Measurements from ENCODE around the gene ECHS1.
"Not testable (repeated sequence)": the region's sequence is repeated elsewhere in the genome, so short reads cannot be mapped to it uniquely, and the experiment has no call there.

The ECHS1 gene

DNA sequence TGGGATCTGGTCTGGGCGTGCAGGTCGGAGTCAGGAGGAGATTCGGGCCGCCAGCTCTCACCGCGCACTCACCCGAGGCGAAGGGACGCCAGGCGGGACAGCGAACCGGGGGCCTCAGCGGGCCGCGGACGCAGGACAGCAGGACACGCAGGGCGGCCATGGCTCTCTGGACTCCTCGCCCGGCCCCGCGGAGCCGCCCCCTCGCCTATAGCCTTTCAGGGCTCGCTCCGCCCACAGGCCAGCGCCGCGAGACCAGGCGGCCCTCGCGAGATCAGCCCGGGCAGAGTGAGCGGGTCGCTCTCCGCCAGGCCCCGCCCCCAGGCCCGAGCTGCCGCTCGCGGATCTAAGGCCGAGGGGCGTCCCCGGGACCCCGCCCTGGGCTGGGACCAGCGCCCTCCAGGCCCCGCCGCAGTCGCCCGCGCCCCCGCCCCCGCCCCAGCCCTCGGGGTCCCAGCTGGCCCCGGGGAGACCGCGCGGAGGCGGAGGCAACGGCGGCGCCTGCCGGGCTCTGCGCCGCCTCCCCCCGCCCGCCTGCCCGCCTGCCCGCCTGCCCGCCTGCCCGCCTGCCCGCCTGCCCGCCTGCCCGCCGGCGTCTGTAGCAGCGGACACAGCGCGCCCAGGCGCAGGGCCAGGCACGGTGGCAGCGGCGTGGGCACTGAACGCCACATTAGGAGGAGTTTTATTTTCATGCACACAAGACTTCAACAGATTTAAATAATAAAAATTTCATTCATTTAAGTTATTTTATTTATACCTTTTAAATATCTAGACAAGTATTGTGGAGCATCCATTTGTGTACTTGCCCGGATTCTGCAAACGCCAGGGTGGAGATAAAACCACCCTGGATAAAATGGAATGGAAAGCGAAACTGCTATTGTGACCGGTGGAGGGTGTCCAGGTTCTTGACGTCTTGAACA is at the start of gene ECHS1:
ECHS1 (minus strand) TSS at position 181 of the 917 bp plus-strand sequence; CDS start at position 160, 21 bp downstream.
- peak; percentile 78 for DNase-seq (ENCODE audit: low read depth)

DNA sequence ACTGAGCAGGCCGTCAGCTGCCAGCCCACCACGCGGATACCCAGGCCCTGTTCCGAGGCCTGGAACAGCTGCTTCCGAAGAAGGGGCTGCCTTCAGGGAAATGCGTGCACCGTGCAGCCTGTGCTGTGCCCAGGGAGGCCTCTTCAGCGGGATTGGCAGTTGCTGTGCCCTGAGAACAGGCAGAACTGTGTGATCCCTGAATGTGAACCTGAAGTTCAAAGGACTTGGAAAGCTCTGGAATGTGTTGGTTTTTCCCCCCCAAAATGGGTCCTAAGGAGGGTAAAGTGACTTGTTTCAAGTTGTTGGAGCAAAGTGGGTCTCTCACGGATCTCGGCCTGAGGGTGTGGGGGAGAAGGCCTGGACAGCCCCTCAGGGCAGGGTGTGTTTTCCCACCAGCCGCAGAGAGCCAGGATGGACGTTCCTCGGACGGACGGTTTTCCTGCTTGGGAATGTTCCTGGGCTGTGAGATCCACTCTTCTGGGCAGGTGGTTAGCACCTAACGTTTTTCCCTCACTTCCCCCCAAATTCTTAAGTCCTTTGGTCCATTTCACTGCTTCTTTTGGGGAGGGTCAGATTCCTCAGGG is 49.2 kb upstream of the ECHS1 start:
- DNase-seq (ENCODE audit: low read depth): no peak

DNA sequence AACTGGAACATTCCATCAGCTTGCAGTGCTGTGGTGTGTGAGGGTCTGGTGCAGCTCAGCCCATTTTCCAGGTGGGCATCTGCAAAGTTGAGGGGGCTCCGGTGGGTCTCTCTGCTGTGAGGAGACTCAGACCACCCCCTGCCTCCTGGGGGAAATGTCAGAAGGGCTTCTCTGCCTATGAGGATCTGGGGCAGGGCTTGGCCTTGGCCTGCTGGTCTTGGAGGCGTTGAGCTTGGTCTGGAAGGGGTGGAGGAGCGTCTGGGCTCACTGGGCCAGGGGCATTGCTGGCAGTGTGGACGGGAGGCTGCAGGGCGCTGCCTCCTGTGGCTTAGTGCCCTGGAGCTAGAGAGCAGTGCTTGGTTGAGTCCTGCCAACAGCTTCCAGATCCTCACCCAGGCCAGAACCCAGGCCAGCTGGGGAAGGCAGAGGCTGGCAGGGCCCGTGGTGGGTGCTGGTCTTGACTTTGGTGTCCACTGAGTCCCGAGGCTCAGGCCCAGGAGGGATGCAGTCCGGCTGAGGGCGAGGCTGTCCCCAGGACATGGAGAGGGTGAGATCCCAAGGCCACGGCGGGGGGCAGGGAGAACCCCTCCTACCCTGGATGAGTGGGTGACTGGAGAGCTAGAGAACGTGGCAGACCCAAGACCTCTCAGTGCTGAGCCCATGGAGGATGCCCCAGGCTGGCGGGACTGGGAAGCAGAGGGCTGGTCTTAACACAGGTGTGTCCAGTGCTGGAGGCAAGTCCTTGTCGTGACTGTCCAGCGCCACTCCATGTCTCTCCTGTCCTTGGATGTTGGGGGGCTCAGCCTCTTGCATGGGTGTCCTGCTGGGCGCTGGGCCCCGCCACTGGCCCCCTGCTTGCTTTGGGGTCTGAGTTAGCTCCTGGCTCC is 48.4 kb upstream of the ECHS1 start:
- no peak for DNase-seq (ENCODE audit: low read depth)

DNA sequence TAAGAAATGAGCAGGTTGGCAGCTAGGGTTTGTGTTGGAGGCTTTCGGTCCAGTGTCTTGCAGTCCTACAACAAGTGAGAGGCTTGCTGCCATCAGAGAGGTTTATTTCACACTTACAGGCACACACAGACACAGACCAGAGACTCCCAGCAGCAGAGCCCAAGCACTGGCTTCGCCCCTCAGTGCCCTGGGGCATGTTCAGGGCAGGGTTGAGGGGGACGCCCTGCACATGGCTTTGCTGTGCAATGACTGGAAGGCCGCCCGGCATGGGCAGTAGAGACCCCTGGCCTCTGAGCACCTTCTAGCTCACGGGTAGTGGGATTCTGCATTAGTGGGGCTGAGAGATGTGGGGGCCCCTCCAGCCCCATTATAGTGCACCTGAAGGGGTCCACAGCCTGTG is 47.4 kb upstream of the ECHS1 start:
- no peak for DNase-seq (ENCODE audit: low read depth)

DNA sequence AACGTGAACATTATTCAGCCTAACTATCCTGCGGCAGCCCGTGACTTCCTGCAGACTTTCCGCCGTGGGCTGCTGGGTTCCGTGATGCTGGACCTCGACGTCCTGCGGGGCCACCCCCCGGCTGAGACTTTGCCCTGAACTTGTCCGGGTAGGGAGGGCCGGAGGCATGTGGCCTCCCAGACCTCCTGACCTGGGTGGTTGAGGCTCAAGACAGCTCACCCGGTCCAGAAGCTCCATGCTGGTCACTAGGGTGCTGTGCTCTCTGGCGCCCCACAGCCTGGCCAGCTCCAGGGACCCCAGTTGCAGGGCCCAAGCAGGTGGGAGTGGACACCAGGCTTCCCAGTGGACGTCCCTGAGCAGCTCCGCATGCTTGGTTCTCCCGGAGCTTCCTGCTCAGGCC is 46.9 kb upstream of the ECHS1 start:
- no peak for DNase-seq (ENCODE audit: low read depth)

DNA sequence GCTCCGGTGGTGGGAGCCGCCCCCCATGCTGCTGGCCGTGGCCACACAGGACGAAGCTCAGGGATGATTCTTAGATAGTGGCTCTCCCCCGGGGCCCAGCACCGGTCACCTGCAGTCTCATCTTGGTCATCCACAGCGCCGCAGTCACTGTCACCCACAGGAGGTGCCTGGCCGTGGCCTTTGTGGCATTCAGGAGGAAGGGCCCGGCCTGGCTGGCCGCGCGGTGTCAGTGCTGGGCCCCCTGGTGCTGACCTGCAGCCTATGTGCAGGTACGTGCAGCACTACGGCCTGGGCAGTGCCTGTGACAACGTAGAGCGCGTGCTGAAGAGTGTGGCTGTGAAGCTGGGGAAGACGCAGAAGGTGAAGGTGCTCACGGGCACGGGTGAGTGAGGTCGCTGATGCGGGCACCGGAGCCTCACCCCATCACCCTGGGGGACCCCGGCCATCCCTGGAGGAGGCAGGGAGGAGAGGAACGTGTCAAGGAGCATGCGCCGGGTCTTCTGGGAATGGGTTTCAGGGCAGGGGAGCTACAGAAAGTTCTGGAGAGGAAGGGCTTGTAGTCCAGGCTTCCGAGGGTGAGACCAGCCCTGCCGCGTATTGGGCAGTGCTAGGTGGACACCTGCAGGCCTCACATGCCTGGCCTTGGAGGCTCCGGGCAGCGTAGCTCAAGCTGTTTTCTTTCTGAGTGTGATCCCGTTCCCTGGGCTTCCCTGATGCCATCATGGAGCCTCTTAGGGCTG is 46.2 kb upstream of the ECHS1 start:
- DNase-seq (ENCODE audit: low read depth): no peak

DNA sequence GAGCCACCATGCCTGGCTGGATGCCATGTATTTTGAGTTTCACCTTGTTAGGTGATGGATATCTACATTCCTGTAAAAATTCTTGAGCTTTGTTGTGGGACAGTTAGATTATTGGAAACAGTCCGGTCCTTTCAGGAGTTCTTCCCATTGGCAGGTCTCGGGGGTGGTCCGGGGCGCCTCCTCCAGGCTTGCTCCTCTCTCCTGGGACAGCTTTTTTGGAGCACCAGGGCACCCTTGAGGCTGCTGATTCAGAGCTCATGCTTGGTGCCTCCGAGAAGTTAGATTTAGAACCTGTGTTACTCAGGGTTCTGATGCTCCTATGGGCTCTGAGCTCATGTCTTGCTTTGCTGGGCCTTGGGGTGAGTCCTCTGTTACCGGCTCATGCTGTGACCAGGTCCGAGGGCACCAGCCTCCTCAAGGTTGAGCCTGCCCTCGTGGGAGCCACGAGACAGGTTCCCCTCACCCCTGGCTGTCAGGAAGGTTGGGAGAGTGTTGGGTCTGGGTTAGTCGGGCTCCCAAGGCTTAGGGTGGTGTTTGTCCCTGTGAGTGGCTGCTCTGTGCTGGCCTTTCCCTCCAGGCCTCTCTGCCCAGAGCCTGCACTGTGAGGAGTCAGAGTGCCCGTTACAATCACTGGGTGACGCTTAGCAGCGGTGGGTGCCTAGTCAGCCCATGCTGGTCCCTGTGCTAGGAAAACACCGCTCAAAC is 45.3 kb upstream of the ECHS1 start:
- DNase-seq (ENCODE audit: low read depth): no peak

DNA sequence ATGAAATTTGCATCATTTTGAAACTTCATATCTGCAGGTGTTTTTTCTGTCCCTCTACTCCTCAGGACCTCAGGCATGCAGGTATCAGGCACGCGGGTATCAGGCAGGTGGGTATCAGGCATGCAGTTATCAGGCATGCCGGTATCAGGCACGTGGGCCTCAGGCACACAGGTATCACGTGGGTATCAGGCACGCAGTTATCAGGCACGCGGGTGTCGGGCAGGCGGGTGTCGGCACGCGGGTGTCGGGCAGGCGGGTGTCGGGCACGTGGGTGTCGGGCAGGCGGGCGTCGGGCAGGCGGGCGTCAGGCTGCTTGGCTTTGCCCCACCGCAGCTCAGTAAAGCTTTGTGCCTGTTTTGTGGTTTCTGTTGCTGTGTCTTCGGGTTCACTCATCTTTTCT is 42.6 kb upstream of the ECHS1 start:
- no peak for DNase-seq (ENCODE audit: low read depth)

DNA sequence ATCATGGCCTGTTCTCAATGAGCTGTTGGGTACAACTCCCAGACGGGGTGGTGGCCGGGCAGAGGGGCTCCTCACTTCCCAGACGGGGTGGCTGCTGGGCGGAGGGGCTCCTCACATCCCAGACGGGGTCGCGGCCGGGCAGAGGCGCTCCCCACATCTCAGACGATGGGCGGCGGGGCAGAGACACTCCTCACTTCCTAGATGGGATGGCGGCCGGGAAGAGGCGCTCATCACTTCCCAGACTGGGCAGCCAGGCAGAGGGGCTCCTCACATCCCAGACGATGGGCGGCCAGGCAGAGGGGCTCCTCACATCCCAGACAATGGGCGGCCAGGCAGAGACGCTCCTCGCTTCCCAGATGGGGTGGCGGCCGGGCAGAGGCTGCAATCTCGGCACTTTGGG is 41.2 kb upstream of the ECHS1 start:
- DNase-seq (ENCODE audit: low read depth): not testable (repeated sequence)

DNA sequence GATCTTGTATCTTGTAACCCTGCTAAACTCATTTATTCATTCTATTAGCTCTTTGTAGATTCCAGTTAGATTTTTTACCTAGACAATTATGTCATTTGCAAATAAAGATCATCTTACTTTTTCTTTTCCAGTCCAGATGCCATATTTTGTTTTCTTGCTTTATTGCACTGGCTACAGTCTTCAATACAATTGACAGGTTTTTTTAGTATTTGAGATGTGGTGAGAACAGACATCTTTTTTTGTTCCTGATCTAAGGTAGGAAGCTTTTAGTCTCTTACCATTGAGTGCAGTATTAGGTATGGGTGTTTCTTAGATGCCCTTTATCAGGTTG is 39.2 kb upstream of the ECHS1 start:
- DNase-seq (ENCODE audit: low read depth): no peak

DNA sequence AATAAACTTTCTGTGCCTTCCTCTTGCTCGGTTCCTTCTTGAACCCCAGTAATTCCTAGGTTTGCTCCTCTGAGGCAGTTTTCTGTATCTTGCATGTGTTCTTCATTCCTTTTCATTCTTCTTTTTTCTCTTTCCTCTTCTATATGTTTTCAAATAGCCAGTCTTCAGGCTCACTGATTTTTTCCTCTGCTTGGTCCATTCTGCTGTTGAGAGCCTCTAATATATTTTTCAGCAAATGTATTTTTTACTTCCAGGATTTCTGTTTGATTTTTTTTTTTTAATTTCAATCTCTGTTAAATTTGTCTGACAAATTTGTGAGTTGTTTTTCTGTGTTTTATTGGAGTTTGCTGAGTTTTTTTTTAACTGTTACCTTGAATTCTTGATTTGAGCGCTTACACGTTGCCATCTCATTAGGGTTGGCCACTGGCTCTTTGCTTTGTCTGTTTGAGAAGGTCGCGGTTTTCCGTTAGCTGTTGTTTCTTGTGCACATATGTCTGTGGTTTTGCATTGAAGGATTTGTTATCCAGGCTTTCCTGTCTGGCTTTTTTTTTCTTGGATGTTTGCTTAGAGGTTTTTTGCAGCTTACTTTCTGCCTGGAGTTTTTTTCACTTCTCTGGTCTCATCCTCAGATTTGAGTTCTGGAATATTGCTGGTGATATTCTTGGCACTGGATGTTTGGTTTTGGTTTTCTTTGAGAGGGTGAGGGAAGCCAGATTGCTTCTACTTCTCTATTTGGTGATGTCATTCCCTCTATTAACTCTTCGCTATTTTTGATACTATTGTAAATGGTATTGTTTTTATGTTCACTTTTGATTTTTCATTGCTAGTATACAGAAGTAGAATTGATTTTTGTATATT is 38.6 kb upstream of the ECHS1 start:
- peak; percentile 12 for DNase-seq (ENCODE audit: low read depth)

DNA sequence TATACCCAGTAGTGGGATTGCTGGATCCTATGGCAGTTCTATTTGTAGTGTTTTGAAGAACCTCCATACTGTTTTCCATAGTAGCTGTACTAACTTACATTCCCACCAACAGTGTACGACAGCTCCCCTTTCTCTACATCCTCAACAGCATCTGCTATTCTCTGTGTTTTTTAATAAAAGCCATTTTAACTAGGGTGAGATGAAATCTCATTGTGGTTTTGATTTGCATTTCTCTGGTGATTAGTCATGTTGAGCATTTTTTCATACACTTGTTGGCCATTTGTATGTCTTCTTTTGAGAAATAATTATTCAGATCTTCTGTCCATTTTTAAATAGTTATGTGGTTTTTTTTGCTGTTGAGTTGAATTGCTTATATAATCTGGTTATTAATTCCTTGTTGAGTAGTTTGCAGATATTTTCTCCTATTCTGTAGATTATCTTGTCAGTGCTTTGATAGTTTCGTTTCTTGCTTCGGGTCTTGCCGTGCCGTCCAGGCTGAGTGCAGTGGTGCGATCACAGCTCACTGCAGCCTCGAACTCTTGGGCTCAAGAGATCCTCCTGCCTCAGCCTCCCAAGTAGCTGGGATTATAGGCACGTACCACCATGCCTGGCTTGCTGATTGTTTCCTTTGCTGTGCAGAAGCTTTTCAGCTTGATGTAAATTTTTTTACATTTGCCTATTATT is 32.8 kb upstream of the ECHS1 start:
- peak; percentile 41 for DNase-seq (ENCODE audit: low read depth)

DNA sequence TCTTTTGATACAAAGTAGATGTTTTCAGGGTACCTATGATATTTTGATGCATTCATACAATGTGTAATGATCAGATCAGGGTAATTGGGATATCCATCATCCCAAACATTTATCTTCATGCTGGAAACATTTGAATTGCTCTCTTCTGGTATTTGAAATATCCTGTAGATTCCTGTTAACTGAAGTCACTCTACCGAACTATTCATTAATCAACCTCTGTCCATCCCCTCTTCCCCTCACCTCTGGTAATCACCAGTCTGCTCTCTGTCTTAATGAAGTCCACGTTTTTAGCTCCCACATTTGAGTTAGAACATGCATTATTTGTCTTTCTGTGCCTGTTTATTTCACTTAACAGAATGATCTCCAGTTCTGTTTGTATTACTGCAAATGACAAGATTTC is 32.1 kb upstream of the ECHS1 start:
- DNase-seq (ENCODE audit: low read depth): peak; percentile 21

DNA sequence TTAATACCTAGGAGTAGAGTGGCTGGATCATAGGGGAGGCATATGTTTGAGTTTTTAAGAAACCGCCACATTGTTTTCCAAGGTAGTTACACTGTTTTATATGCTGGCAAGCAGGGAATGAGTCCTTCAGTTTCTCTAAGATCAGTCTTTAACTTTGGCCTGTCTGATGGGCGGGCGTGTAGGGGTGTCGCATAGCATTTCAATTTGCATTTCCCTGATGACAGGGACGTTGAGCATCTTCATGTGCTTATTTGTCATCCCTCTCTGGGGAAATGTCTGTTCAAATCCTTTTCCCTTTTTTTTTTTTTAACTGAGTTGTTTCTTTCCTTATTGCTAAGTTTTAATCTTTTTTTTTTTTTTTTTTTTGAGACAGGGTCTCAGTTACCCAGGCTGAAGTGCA is 30.6 kb upstream of the ECHS1 start:
- no peak for DNase-seq (ENCODE audit: low read depth)

DNA sequence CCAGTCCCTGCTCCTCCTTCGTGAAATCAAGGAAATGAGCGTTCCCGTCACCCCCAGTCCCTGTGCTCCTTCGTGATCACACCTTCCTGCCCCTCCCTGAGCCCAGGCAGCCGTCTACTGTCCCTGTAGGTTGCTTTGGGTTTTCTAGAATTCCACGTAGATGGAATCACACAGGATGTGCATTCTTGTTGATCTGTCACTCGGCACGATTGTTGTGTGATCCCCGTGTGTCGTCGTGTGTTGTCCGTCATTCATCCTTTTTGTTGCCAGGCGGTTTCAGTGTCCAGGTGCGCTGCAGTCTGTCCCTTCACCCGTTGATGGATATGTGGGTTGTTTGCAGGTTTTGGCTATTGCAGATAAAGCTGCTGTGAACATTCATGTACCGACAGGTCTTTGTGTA is 30.2 kb upstream of the ECHS1 start:
- DNase-seq (ENCODE audit: low read depth): no peak

DNA sequence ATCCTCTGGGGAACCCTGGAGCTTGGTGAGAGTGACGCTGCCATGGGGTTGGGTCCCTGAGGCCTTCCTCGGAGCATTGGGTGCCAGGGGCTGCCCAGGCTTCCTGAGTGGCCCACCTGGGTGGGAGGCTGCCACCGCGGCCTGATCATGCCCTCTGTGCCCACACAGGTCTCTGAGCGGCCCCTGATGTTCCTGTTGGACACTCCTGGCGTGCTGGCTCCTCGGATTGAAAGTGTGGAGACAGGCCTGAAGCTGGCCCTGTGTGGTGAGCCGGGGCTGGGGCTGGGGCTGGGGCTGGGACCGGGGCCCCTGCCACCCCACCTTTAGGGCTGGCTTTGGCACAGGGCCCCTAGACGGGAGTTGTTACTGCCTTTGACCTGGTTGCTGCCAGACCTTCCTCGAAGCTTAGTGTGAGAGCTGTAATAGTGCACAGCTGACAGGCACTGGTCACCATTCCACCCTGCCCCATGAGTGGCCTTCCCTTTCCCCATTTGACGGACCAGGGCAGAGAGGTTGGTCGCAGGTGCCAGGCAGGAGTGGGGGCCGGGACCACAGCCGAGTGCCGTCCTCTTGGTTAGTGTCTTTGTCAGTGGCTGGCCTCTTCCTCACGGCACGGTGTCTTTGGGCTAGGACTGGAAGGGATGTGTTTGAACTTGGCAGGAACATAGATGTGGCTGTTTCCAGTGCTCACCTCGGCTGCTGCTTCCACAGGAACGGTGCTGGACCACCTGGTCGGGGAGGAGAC is 29.0 kb upstream of the ECHS1 start:
- no peak for DNase-seq (ENCODE audit: low read depth)

DNA sequence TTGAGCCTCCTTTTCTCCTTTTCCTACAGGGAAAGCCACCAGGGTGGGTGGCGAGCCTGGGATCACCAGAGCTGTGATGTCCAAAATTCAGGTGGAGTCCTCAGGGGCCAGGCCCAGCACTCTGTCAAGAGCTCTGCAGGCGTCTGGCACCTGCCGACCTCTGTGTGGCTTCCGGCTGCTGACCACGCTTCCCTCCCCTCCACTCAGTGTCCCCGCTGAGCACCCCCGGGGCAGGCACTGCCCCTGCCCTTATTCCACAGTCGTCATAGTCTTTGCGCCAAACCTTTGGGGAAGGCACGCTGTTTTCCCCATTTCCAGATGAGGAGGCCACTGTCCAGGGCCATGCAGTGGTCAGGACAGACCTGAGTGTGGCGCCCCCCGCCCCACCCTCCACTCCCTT is 28.3 kb upstream of the ECHS1 start:
- no peak for DNase-seq (ENCODE audit: low read depth)

DNA sequence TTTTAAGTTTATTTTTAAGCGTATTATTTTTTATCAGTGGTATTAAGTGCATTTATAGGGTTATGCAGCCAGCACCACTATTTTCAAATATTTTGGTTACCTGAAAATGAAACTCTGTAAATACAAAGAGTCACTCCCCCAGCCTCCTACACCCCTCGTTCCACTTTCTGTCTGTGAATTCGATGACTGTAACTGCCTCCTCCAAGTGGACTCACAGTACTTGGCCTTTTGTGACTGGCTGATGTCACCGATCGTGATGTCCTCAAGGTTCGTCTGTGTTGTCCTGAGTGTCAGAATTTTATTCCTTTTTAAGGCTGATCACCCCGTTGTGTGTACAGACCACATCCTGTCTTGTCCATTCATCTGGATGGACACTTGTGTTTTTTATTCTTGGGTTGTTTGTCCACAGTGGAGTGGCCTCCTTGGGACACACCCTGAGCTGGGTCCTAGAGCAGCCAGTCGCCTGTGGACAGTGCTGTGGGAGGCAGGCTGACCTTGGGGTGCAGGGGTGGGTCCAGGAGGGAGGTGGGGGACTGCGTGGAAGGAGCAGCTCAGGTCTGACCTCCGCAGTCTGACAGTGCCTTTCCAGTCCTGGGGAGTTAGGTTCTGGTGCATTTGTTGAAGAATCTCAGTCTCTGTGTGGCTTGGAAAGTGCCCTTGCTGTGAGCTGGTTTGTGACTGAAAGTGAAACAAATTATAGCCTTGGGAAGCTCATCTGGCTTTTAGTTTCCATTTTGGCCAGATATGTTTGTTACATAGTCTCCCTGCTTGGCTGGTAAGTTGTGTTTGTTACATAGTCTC is 27.7 kb upstream of the ECHS1 start:
- no peak for DNase-seq (ENCODE audit: low read depth)
